ENCODE measurements around the gene CHMP4A.

The CHMP4A gene

DNA sequence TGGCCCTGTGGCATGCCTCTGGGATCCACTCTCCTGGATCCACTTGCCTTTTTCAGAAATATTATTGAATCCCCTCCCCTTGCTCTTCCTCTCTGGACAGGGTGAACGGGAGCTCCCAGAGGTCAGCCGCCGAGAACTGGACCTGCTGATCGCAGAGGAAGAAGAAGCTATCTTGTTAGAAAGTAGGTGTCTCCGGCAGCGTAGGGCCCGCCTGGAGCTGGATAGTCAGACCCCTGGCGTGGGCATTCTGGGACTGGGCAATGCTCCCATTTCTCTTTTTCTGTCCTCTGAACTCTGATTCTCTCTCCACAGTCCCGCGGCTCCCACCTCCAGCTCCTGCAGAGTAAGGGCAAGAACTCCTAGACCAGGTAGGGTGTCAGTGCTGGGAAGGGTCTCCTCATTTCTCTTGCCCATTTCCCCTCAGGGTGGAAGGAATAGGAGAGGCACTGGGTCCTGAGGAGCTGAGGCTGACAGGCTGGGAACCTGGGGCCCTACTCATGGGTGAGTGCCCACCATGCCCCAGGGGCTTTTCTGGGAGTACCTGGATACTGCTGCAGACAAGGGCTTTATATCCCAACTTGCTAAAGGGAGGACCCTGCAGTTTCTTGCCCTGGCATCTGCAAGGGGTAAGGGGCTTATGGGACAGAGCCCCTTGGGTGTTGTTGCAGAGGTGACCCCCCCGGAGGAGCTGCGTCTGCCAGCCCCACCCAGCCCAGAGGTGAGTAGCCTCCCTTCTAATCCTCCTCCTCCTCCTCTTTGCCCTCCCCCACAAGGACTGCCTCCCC lies 36.1 kb downstream of the CHMP4A start:
- DNase-seq: no peak

DNA sequence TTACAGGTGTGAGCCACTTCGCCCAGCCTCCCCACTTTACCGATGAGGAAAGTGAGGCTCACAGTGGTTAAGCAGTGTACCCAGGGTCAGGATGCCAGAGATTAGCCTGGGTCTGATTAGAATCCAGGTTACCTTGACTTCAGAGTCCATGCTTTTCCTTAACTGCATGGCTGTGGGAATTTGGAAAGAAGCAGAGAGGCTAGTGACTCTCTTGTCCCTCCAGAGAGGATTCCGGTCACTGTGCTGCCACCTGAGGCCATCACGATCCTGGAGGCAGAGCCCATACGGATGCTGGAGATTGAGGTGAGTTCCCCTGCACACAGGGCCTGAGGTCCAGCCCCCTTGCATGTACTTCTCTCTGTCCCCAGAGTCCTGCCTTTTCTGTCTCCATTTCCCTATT lies 36.7 kb downstream of the CHMP4A start:
- DNase-seq: no peak

DNA sequence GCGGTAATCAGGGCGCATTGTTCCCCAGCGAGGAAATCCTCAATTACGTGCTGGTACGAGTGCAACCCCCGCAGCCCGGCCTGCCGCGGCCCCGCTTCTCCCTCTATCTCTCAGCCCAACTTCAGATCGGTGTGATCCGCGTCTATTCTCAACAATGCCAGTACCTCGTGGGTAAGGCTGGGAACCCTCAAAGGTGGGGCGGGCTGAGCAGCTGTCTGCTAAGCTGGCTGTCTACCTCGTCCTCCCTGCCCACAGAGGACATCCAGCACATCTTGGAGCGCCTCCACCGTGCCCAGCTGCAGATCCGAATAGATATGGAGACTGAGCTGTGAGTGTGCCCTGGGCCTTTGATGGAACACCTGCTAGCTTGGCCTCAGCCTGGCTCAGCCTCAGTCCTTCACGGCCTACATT lies 40.4 kb downstream of the CHMP4A start:
- peak; percentile 60 for DNase-seq

DNA sequence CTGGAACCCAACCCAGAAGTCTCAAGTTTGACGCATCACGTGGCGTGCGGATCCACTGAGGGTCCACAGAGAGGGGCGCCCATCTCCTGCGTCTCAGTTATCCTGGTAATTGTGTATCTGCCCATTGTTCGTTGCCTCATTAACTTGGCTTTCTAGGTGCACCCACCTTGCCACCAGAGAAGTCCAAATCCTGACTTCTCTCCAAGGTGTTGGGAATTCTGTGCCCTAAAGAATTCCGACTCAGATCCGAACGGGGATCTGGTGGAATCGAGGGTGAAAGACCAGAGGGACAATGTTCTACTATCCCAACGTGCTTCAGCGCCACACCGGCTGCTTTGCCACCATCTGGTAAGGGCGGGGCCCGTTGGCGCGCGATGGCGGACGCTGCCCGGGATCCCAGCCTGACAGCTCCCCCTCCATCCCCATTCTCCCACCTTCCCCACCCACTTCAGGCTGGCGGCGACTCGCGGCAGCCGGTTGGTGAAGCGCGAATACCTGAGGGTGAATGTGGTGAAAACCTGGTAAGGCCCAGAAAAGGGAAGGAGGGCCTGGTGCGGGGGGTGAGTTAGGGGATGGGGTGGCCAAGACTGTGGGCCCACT lies 40.9 kb downstream of the CHMP4A start:
- peak; percentile 76 for DNase-seq

DNA sequence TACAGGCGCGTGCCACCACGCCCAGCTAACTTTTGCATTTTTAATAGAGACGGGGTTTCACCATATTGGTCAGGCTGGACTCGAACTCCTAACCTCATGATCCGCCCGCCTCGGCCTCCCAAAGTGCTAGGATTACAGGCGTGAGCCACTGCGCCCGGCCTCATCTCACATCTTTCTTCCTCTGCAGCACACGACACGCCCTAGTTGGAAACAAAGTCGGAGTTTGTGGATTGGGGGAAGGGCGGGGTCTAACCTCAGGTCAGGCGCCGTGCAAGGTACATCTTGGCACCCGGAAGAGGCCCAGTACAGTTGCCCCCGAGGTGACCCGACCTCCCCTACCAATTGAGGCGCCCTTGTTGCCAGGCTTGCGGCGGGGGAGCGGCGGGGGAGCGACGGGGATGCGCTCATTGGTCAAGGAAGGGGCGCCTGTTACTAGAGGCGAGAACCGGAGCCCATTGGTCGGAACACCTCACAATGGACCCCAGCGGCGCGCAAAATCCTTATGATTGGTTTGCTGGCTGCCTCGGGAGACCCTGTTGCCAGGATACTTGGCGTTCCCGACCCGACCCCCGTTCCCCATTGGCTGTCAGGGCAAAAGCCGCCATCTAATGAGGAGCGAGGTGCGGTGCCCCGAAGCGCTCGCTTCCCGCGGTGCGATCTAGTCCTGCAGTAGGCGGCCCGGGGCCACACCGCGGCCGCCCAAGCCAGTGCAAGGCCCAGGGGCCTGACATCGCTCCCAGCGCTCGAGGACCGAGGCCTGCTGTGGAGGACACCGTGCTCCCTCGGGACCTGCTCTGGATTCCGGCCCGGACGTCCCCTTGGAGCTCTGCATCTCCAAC lies 41.6 kb downstream of the CHMP4A start, which contains the start of gene REC8:
TSS of gene REC8 (plus strand) at position 659 of the 839 bp plus-strand sequence. CDS start 473 bp downstream, outside the sequence.
- DNase-seq: peak; percentile 100

DNA sequence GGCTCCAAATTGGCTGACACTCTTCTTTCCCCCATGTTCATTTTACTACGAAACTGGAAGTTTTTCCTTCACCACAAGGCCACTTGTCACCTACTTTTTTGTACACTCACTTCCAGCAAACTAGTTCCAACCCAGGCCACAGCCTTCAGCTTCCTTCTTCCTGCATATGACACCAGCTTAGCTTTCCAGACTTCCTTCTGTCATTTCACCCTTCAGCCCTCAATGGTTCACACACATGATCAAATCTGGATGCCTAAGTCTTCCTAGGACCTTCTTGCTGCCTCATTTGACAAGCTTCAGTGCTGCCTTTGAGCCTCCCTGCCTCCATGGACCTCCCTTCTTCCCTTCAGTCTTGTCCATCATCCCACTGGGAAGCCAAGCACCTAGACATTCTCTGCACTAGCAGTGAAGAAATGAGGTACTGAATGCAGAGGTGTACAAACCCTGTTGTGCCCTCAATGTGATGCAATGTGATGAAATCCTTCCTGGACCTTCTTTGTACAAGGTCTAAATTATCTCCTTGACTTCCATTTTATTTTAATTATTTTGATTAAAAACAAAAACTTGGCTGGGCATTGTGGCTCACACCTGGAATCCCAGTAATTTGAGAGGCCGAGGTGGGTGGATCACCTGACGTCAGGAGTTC lies 45.7 kb downstream of the CHMP4A start:
- no peak for DNase-seq

DNA sequence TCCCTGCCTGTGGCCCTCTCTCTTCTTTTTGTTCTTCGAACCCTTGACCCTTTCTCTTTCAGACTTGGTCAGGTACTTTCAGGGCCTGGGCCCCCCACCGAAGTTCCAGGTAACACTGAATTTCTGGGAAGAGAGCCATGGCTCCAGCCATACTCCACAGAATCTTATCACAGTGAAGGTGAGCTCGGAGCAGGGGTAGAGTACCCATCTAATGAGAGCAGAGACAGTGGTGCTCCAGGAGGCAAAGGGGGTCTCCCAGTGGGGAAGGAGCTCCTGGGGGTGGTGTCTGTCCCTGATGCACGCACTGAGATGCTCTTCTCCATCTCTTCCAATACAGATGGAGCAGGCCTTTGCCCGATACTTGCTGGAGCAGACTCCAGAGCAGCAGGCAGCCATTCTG lies 47.5 kb downstream of the CHMP4A start:
- DNase-seq: no peak

DNA sequence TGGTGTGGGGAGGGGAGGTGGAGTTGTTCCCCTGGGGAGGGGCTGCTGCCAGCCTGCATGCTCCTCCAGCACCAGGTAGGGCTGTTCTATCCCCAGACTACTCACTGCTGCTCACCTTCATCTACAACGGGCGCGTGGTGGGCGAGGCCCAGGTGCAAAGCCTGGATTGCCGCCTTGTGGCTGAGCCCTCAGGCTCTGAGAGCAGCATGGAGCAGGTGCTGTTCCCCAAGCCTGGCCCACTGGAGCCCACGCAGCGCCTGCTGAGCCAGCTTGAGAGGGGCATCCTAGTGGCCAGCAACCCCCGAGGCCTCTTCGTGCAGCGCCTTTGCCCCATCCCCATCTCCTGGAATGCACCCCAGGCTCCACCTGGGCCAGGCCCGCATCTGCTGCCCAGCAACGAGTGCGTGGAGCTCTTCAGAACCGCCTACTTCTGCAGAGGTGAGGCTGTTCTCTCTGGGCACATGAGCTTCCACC lies 48.7 kb downstream of the CHMP4A start:
- no peak for DNase-seq

DNA sequence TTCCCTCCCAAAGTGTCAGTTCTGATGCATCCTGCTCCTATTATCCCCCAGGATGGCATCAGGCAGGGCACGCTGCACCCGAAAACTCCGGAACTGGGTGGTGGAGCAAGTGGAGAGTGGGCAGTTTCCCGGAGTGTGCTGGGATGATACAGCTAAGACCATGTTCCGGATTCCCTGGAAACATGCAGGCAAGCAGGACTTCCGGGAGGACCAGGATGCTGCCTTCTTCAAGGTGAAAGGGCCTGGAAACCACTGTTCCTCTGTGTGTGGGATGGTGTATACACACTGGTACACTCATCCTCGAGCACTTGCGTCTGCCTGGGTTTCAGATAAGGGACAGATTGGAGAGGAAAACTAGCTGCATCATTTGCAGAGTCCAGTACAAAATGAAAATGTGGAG lies 51.2 kb downstream of the CHMP4A start:
- no peak for DNase-seq

DNA sequence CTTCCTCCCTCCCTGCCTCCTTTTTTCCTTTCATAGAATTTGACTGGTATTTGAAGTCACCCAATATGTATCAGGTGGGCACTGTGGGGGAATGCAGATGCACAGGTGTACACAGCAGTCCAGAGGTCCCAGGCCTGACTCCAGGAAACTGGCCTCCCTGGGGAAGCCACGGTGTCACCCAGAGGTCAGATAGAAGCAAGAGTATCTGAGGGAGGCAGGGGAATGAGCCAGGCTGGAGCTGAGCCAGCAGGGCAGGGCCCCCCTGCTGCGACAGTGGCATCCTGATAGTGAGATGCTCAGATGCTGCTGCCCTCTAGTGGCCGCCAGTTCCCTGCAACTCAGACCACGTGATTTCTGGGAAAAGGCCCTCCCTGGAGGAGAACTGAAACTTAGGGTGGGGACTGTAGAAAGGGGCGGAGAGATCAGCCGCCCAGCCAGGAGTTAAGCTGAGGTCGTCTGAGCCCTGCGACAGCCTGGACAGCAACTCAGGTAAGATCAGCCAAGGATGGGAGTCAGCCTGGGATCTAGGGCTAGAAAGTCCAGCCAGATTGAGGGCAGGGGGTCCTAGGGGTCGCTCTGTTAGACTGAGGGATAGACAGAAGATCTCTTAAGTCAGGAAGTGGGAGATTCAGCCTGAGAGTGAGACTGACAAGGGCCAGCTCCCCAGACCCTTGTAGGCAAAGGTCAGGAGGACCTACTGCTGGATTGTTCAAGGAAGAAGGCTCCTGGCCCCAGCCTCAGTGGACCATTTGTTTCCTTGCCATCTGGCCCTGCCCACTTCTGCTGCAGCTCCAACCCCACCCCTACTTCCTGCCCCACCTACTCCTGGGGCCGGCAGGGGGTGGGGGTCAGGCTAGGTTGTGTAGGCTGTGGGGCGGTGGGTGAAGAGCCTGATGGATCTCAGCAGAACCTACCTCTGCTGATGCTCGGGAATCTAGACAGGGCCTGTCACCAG lies 52.2 kb downstream of the CHMP4A start, which contains the start of gene IRF9:
TSS of gene IRF9 (plus strand) at position 416 of the 955 bp plus-strand sequence. CDS start 880 bp downstream, outside the sequence.
- peak; percentile 95 for DNase-seq

DNA sequence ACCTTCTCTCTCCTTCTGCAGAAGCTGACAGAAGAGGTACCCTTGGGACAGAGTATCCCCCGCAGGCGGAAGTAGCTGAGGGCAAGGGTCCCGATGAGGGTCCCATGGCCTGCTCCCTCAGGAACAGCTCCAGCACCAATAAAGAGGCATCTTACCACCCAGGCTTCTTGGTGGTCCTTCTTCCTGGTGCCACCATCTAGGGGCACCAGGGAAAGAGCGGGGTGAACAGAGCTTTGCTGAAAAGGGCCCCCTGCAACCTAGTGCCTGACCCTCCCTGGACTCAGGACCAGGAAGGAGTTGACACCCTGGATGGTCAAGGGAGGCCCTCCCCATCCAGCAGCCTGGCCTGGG lies 52.8 kb downstream of the CHMP4A start:
- no peak for DNase-seq

DNA sequence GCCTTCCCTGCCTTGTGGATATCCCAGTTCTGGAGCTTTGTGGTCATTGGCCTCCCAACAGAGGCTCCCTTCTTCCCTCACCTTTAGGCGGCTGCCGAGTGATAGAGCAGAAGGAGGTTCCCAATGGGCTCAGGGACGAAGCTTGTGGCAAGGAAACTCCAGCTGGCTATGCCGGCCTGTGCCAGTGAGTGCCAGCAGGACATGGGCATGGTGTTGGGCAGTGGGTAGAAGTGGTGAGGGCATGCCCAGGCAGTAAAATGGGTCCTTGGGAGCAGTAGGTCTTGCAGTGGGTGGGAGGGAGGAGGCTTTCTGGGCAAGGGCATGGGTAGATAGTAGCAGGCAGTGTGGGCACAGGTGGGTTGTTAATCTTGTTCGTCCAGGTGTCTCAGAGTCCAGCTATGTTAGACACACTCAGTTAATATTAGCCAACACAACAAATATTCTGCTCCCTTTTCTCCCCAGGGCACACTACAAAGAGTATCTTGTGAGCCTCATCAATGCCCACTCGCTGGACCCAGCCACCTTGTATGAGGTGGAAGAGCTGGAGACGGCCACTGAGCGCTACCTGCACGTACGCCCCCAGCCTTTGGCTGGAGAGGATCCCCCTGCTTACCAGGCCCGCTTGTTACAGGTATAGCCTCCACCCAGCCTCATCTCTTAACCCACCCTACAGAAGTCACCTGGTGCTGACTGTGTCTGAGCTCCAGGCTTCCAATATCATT lies 53.4 kb downstream of the CHMP4A start:
- DNase-seq: no peak
